ENCODE results near the gene EPOP. TPM values are rescaled to one million over a fixed set of nuclear protein-coding genes. Genes with fewer than 3 reads are reported as not detected.

EPOP gene
- total RNA-seq, 1 experiment from 2014 or later, result 6.6 TPM

DNA sequence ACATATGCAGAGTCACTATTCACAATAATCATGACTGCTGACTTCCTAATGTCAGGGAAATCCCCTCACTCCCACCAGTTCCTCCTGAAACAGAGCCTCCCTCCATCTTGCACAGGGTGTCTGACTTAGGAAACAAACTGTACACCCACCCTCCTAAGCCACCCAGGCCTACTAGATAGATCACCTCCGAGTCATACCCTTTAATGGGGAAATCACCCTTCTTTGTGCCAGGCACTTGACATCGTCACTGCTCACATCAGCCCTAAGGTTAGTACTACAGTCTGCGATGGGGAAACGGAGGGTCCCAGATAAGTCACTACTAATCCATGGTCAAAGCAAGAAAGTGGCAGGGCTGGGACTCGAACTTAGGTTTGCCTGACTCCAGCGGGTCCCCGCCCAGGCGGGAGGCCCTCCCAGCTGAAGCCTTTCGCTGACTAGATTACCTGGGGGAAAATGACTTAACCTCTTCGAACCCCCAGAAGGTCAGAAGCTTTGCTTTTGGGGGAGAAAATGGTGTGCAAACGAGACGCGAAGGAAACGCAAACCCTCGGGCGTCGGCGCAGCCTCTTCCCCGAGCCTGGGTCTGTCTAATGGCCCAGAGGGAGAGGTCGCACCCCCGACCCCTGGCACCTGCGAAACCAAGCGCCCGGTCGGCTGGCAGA lies 26.9 kb upstream of the EPOP start:
- DNase-seq, result peak; percentile 33 to 49
- no peaks in the 10 kb centered on the region for H3K9me3 ChIP-seq (replicated peaks)
- no peak overlapping the region for H3K27ac ChIP-seq
- H3K4me3 ChIP-seq, result peak overlapping the region; percentile 82
- H3K4me1 ChIP-seq, result peaks cover 3% of the 10 kb centered on the region
- no peaks in the 10 kb centered on the region for H3K27me3 ChIP-seq
- no peaks in the 10 kb centered on the region for H3K36me3 ChIP-seq

DNA sequence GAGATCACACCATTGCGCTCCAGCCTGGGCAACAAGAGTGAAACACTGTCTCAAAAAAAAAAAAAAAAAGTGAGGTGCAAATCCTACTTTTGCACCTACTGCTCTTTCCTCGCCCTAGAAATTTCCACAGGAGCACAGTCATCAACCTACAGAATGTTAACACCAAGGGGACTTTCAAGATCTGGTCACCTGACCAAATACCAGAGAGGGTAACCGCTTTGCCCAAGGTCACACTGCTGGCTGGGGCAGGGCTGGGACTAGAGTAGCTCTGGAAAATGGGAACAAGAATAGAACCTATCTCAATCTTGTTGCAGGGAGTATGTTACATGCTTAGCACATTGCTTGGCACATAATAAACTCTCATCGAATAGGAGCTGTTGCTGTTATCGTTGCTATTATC lies 24.0 kb upstream of the EPOP start:
- no peak for DNase-seq
- Histone ChIP-seq H3K36me3 (no peaks in the 10 kb centered on the region), H3K4me1 (no peaks in the 10 kb centered on the region; the same call in none of the 2 replicates), H3K27me3 (no peaks in the 10 kb centered on the region), H3K9me3 (replicated peaks) (no peaks in the 10 kb centered on the region), H3K27ac (no peak overlapping the region), H3K4me3 (no peak overlapping the region)

DNA sequence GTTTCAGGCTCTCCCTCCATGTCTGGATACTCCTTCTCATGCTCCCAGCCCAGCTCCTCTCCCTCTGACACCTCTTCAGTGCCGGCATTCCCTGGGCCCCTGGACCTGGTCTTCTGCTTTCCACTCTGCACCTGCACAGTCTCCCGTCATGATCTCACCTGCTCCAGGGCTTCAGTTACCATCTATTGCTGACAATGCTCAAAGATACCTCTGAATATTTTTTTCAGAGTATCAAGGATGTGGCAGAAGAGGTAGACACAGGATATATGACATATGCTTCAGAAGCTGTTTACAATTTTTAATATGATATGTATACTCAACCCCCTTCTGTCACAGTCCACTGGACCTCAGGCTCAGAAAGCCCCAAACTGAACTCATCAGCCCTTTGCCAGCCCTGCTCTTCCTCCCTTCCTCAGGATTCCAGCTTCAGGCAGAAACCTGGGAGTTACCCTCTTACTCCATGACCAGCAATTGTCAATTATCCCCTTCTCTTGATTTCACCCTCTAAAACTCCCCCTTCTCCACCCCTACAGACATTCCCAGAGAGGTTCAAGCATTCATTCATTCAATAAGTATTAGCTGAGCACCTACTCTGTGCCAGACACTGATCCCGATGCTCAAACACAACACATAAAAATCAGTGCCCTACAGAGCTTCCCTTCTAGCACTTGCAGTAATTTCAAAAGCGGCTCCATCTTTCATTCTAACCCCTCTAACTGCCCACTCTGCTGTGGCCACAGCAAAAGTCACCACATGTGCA lies 22.5 kb upstream of the EPOP start:
- no peak for DNase-seq
- Histone ChIP-seq H3K4me1 (no peaks in the 10 kb centered on the region), H3K27ac (no peak overlapping the region), H3K27me3 (no peaks in the 10 kb centered on the region), H3K4me3 (no peak overlapping the region), H3K9me3 (replicated peaks) (no peaks in the 10 kb centered on the region), H3K36me3 (no peaks in the 10 kb centered on the region)

DNA sequence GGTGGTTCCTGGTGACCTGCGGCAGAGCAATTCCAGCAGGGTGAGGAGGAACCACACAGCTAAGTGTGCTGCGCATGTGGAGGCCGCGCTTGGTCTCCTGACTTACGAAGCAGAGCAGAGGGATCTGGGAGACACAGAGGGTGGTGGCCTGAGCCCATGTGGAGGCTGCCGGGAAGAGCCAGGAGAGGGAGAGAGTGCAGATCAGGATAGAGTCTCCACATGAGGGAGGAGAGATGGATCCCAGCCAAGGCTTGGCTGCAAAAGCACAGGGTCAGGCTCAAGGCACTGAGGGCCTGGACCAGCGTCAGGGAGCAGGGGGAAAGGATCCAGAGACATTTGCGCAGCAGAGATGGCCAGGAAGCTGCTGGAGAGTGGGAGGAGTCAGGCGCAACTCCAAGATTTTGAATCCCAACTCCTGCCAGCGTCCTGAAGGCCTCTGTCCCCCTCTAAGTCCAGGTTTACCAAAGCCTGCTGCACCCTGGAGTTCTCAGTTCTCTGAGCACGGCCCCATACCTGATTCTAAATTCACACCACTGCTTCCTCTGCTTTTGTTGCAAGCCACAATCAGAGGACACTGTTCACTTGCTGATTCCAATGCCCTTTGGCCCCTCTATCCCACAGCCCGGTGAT lies 19.1 kb upstream of the EPOP start:
- Histone ChIP-seq H3K27ac (no peak overlapping the region), H3K9me3 (replicated peaks) (no peaks in the 10 kb centered on the region), H3K27me3 (no peaks in the 10 kb centered on the region), H3K4me1 (no peaks in the 10 kb centered on the region), H3K36me3 (no peaks in the 10 kb centered on the region), H3K4me3 (no peak overlapping the region)
- peak in 1 of 2 experiments; percentile 24 for DNase-seq

DNA sequence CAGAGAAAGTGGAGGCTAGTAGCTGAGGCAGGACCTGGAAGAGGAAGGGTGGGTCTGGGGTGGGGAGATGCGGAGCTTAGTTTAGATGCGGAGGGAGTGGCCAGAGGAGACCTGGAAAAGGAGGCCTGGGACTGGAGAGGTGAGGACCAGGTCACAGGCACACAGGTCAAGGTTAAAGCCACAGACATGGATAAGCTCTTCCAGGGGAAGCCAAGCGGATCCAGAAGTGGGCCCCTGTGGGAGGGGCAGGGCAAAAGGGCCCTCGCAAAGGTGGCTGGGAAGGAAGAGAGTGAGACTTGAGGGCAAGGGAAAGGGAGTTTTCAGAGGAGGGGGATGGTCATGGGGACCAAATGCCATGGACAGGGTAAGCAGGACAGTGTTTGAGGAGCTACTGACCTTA lies 16.4 kb upstream of the EPOP start:
- Histone ChIP-seq H3K4me1 (no peaks in the 10 kb centered on the region), H3K27ac (no peak overlapping the region), H3K9me3 (replicated peaks) (no peaks in the 10 kb centered on the region), H3K27me3 (no peaks in the 10 kb centered on the region), H3K36me3 (no peaks in the 10 kb centered on the region), H3K4me3 (no peak overlapping the region)
- no peak for DNase-seq

DNA sequence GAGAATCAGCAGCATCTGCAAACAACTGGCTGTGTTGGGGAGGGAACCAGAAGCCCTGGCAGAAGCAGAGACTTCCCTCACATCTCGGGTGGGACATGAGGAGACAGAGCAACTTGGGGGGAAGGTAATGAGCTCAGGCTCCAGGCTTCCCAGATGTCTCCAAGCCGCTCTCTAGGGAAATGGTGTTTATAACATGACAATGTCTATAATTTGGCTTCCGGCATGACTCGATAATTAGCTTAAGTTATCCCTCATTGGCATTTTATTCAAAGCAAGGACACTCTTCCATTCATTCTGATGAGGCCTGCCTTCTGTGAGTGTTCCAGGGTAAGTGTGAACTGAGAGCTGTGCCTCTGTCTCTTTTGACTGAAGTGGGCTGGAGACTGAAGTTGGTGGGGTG lies 15.6 kb upstream of the EPOP start:
- Histone ChIP-seq H3K36me3 (no peaks in the 10 kb centered on the region), H3K27me3 (no peaks in the 10 kb centered on the region), H3K4me1 (no peaks in the 10 kb centered on the region), H3K27ac (no peak overlapping the region), H3K9me3 (replicated peaks) (no peaks in the 10 kb centered on the region), H3K4me3 (no peak overlapping the region)
- no peak for DNase-seq

DNA sequence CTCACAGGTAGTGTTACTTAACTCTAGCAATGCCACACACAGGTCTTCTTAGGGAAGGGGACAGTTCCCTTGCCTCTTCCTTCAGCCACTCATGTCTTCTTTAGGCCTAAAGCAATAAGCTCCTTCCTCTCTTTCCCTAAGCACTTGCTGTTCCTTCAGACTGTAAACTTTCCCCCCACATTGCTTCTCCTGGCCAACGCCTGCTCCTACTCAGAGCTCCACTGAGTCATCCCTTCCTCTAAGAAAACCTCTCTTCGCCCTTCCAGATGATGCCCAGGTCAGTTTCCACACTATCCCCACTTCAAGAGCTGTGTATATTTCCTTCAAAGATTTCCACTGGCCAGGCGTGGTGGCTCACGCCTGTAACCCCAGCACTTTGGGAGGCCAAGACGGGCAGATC lies 12.5 kb upstream of the EPOP start:
- Histone ChIP-seq H3K27me3 (no peaks in the 10 kb centered on the region), H3K27ac (no peak overlapping the region), H3K9me3 (replicated peaks) (no peaks in the 10 kb centered on the region), H3K36me3 (no peaks in the 10 kb centered on the region), H3K4me3 (no peak overlapping the region), H3K4me1 (no peaks in the 10 kb centered on the region)
- no peak for DNase-seq

DNA sequence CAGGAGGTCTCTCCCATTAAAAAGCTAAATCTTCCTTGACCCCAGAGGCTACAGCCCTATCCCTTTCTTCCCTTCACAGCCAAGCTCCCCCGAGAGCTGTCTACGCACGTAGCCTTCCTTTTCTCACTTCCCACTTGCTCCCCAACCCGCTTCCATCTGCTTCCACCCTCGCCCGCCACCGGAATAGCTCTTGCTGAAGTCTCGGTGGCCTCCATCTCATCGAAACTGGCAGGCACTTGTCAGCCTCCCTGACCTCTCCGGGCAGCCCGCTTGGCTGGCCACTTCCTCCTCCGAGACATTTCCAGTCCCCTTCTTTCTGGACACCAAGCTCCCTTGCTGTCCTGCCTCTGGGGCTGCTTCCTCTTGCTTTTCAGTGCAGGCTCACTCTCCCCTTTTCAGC lies 10.7 kb upstream of the EPOP start:
- Histone ChIP-seq H3K9me3 (replicated peaks) (no peaks in the 10 kb centered on the region), H3K4me1 (no peaks in the 10 kb centered on the region), H3K4me3 (no peak overlapping the region), H3K27ac (no peak overlapping the region), H3K36me3 (no peaks in the 10 kb centered on the region), H3K27me3 (no peaks in the 10 kb centered on the region)
- no peak for DNase-seq

DNA sequence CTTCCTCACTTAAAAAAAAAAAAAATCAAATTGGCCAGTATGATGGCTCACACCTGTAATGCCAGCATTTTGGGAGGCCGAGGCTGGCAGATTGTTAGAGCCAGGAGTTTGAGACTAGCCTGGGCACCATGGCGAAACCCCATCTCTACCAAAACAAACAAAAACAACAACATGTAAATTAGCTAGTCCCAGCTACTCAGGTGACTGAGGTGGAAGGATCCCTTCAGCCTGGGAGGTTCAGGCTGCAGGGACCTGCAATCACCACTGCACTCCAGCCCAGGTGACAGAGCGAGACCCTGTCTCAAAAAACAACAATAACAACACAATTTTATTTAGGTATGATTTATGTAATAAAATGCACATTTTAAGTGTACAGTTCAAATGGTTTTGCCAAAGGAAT lies 6.3 kb upstream of the EPOP start:
- Histone ChIP-seq H3K27me3 (no peaks in the 10 kb centered on the region), H3K9me3 (replicated peaks) (no peaks in the 10 kb centered on the region), H3K4me1 (peaks cover 2% of the 10 kb centered on the region; the same call in 1 of the 2 replicates), H3K4me3 (no peak overlapping the region), H3K27ac (no peak overlapping the region), H3K36me3 (no peaks in the 10 kb centered on the region)
- no peak for DNase-seq

DNA sequence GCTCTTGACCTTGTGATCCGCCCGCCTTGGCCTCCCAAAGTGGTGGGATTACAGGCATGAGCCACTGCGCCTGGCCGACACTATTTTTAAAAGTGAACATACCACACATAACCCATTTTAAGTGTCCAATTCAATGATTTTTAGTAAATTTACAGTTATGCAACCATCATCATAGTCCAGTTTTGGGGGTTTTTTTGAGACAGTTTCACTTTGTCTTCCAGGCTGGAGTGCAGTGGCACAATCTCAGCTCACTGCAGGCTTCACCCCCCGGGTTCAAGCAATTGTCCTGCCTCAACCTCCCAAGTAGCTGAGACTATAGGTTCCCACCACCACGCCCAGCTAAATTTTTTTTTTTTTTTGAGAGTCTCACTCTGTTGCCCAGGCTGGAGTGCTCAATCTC lies 3.1 kb upstream of the EPOP start:
- no peak overlapping the region for H3K27ac ChIP-seq
- DNase-seq, result no peak
- no peak overlapping the region for H3K4me3 ChIP-seq
- no peaks in the 10 kb centered on the region for H3K36me3 ChIP-seq
- no peaks in the 10 kb centered on the region for H3K9me3 ChIP-seq (replicated peaks)
- H3K4me1 ChIP-seq, result peaks cover 6% of the 10 kb centered on the region; the same call in 1 of the 2 replicates
- 0 out of 2 replicates have a peak, but pooled peaks cover 3% of the 10 kb centered on the region for H3K27me3 ChIP-seq

DNA sequence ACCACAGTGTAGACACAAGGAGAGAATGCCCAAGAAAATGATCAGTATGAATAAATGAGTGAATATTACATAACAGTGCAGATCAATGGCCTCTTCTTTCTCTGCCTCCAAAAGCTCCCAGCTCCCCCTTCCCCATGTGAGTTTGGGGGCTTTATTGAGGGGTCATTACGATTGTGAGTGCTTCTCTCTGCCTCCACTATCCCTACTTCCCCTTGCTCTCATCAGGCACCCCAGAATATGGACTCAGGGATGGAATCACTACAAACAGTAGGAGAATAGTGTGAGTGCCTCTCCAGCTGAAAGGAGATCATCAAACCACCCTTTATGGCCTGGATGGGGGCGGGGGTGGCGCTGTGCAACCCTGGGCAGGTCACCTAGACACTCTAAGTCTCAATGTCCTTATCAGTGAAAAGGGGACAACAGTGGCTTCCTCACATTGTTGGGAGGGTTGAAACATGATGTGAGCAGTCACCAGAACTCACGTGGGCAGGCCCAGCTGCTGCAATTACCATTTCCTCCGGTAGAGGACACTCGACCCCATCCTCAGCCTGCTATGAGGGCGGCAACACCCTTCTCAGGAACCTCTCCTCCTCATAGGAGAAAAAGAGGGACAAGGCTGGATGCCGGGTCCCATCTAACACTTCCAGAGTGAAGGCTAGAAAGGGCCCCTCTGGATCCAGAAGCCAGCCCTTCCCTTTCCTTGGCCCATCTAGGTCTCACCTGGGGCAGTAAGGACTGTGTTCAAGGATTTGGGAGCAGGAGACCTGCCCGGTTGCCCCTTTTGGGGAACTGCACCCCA lies 2.1 kb upstream of the EPOP start:
- Histone ChIP-seq H3K4me3 (no peak overlapping the region), H3K36me3 (no peaks in the 10 kb centered on the region), H3K27ac (no peak overlapping the region)

DNA sequence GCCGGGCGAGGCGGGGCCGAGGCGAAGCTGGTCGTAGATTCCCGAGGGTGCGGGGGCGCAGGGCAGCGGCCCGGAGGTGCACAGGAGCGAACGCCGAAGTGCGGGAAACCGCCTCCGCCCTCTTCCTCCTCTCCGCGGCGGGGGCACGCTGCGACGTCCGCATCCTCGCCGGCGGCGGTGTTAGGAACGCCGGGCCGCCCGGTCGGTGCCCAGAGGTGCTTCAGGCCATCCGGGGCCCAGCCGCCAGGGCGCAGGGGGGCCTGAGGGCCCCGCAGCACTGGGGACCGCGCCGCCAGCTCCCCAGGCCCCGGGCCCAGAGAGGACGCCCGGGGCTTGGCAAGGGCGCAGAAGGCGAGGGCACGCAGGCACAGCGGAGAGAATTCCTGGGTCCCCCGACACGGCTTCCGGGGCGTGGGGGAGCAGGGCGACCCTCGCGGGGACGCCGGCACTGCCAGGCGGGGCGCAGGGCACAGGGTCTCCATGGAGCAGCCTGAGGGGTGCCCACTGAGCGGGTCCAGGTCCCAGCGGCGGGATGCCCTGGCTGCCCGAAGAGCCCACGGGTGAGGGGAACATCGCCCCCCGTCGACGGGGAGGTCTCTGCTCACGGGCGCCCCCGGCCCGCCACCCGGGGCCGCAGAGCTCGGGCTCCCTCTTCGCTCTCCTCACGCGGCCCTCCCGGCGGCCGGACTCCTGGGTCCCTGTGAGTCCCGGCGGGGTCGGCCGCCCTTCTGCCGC lies 576 bp downstream of the EPOP start:
- H3K27me3 ChIP-seq, result 0 out of 2 replicates have a peak, but pooled peaks cover 3% of the 10 kb centered on the region
- peak overlapping the region; percentile 59 for H3K4me3 ChIP-seq
- no peak overlapping the region for H3K27ac ChIP-seq
- H3K4me1 ChIP-seq, result peaks cover 6% of the 10 kb centered on the region; the same call in 1 of the 2 replicates
- H3K36me3 ChIP-seq, result no peaks in the 10 kb centered on the region
- no peak for DNase-seq
- H3K9me3 ChIP-seq (replicated peaks), result no peaks in the 10 kb centered on the region

More for the DNA sequence above, 2.1 kb upstream of the EPOP start:
- DNase-seq, result peak; percentile 80 to 91
- H3K9me3 ChIP-seq (replicated peaks), result no peaks in the 10 kb centered on the region
- peaks cover 6% of the 10 kb centered on the region; the same call in 1 of the 2 replicates for H3K4me1 ChIP-seq
- H3K27me3 ChIP-seq, result 0 out of 2 replicates have a peak, but pooled peaks cover 3% of the 10 kb centered on the region

DNA sequence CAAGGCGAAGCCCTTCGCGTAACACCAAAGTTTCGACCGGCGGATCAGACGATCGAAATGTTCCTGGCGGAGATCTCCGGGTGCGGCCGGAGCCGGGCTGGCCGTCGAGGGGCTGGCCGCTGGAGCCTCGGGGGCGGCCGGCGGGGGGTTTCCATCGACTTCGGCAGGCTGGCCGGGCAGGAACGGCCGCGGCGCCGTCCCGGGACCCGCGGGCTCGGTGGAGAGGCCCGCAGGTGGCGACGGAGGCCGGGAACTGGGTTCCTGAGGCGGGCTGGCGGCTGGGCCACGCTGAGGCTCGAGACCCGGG lies 1.1 kb downstream of the EPOP start:
- DNase-seq, result no peak
- H3K27ac ChIP-seq, result no peak overlapping the region
- no peaks in the 10 kb centered on the region for H3K9me3 ChIP-seq (replicated peaks)
- no peaks in the 10 kb centered on the region for H3K36me3 ChIP-seq
- H3K4me1 ChIP-seq, result peaks cover 6% of the 10 kb centered on the region; the same call in 1 of the 2 replicates
- H3K4me3 ChIP-seq, result no peak overlapping the region
- 0 out of 2 replicates have a peak, but pooled peaks cover 3% of the 10 kb centered on the region for H3K27me3 ChIP-seq

Data from SJCRH30 (cell line).